Upper lobe of left lung (tissue), 6 donors: ENCODE data around the gene GDF15. TPM values are rescaled to one million over a fixed set of nuclear protein-coding genes. Genes with fewer than 3 reads are reported as not detected.

Experiments used
- ATAC-seq, 2 donors: fragments of 200-7000 bp; cut with Tn5 transposase; one replicate each; pipeline ENCODE4 v1.9.1; 2022; ENCODE audit warnings: mild to moderate bottlenecking in 2 of 2, moderate library complexity in 2 of 2; ENCODE audit not compliant: low FRiP score in 2 of 2
- DNase-seq, 2 donors: peaks; one replicate each; pipeline ENCODE4 v3.0.0-alpha.2; 2019 to 2020
- H3K27ac ChIP-seq, 4 donors: fragments of 200-600 bp; sonication (generic); one replicate each; pipeline ENCODE4 v1.5.1; 2016 to 2019
- H3K27me3 ChIP-seq, 4 donors: fragments of 200-600 bp; sonication (generic); one replicate each; pipeline ENCODE4 v1.5.1; 2017 to 2019
- H3K36me3 ChIP-seq, 4 donors: fragments of 200-600 bp; sonication (generic); one replicate each; pipeline ENCODE4 v1.5.1; 2016 to 2019
- H3K4me1 ChIP-seq, 4 donors: fragments of 200-600 bp; sonication (generic); one replicate each; pipeline ENCODE4 v1.5.1; 2018 to 2019
- H3K4me3 ChIP-seq, 4 donors: fragments of 200-600 bp; sonication (generic); one replicate each; pipeline ENCODE4 v1.5.1; 2017 to 2019; ENCODE audit warnings: mild to moderate bottlenecking in 2 of 4, moderate library complexity in 1 of 4
- H3K9me3 ChIP-seq, 4 donors: fragments of 200-600 bp; sonication (generic); one replicate each; pipeline ENCODE4 v1.5.1; 2018 to 2019
- EP300 ChIP-seq, 4 donors: sonication (generic); formaldehyde crosslinking; IDR thresholded peaks; one replicate each; pipeline ENCODE4 v1.5.1; 2017; ENCODE audit warnings: antibody characterized with exemption in 4 of 4, control low read depth in 2 of 4
- POLR2A ChIP-seq, 4 donors: fragments of 450-650 bp; IDR thresholded peaks; one replicate each; pipeline ENCODE4 v1.5.1; 2016 to 2017; ENCODE audit warnings: antibody characterized with exemption in 4 of 4, mild to moderate bottlenecking in 2 of 4
- POLR2AphosphoS5 ChIP-seq, 2 donors: sonication (generic); formaldehyde crosslinking; IDR thresholded peaks; one replicate each; pipeline ENCODE4 v1.5.1; 2017; ENCODE audit warnings: antibody characterized with exemption in 2 of 2
- WGBS, 2 donors: methylation state at CpG; one replicate each; pipeline ENCODE4 v1.1.5; 2017 to 2018; 5-methylcytosine and 5-hydroxymethylcytosine counted together
- small RNA-seq, 4 donors: library from RNA; depleted of rRNA; stranded (forward); fragments of <200 nt; gene quantifications; one replicate each; pipeline ENCODE3, GENCODE V24; 2016
- total RNA-seq, 6 donors: library from RNA; depleted of rRNA in 4 of 6; stranded (reverse); fragments of >200 nt in 4 of 6; gene quantifications; one replicate each; pipeline versions ENCODE4 v1.1.0 to v1.2.1, GENCODE V29; 2016 to 2021
- TF ChIP-seq, protein P1 (sequence below), 6 experiments: fragments of 450-650 bp in 4 of 6; fragments of 200-600 bp in 2 of 6; sonication (generic) in 2 of 6; IDR thresholded peaks; one replicate each; pipeline ENCODE4 v1.5.1; 2016 to 2019; ENCODE audit warnings: antibody characterized with exemption in 6 of 6
- donor health status: DM: no; HTN: no; CAD: no; lungs with moderate emphysema.
- donor health status: DM: no; HTN: yes; CAD: no; lungs with severe emphysema.

GDF15 gene
- total RNA-seq, 6 donors from 2014 or later, result 42.5 to 126 (median 68.7) TPM

DNA sequence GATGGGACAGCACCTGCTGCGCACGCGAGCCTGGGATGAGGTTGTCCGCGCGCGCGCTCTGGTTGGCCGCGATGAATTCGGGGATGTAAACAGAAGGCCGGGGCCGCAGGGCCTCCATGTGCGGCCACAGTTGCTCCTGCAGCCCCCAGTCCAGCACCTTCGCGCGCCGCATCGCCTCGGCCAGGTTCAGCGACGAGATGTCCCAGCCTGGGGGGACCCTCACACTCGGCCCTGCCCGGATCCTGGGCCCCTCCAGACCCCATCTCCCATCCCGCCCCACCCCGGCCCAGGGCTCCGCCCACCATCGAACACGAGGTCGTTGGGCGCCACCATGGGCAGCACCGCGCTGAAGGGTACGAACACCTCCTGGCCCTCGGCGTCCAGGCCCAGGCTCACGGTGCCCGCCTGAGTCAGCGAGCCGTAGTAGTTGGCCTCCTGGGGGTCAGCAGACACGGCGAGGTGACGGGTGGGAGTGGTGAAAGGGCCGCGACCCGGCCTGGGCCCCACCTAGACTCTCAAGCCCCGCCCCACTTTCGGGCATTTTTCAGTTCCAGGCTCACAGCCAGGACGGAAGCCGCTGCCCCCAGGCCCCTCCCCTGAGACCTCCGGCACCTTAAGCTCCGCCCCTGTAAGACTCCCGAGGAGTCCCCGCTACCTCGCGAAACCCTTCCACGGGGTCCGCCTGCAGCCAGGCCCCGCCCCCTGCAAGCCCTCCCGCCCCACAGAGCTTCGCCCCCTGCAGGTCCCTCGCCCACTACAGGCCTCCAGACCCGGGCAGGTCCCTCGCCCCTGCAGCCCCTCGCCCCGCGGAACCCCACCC lies 50.9 kb downstream of the GDF15 start:
- no peaks in the 10 kb centered on the region for H3K9me3 ChIP-seq
- no peaks in the 10 kb centered on the region for H3K27me3 ChIP-seq
- H3K27ac ChIP-seq, result peak overlapping the region; percentile 15 to 80 (median 74)
- WGBS, 2 donors, result 28 to 42% methylated on average over 33 to 56 of the region's 67 CpGs
- peak overlapping the region; percentile 47 to 61 (median 56) for H3K4me3 ChIP-seq
- TF ChIP-seq, protein P1, sequence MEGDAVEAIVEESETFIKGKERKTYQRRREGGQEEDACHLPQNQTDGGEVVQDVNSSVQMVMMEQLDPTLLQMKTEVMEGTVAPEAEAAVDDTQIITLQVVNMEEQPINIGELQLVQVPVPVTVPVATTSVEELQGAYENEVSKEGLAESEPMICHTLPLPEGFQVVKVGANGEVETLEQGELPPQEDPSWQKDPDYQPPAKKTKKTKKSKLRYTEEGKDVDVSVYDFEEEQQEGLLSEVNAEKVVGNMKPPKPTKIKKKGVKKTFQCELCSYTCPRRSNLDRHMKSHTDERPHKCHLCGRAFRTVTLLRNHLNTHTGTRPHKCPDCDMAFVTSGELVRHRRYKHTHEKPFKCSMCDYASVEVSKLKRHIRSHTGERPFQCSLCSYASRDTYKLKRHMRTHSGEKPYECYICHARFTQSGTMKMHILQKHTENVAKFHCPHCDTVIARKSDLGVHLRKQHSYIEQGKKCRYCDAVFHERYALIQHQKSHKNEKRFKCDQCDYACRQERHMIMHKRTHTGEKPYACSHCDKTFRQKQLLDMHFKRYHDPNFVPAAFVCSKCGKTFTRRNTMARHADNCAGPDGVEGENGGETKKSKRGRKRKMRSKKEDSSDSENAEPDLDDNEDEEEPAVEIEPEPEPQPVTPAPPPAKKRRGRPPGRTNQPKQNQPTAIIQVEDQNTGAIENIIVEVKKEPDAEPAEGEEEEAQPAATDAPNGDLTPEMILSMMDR (IDR thresholded peaks at IDR 0.05), result no peak
- TF ChIP-seq POLR2AphosphoS5 (IDR thresholded peaks at IDR 0.05), result peak in 1 of 2 donors; percentile 45
- no peak for TF ChIP-seq EP300 (IDR thresholded peaks at IDR 0.05)
- H3K4me1 ChIP-seq, result peaks cover 33 to 60% (median 42%) of the 10 kb centered on the region in 4 donors
- DNase-seq (peak; percentile 79 to 89), ATAC-seq (peak; percentile 34 to 61)
- peaks cover 0 to 10% (median 0%) of the 10 kb centered on the region in 4 donors for H3K36me3 ChIP-seq

DNA sequence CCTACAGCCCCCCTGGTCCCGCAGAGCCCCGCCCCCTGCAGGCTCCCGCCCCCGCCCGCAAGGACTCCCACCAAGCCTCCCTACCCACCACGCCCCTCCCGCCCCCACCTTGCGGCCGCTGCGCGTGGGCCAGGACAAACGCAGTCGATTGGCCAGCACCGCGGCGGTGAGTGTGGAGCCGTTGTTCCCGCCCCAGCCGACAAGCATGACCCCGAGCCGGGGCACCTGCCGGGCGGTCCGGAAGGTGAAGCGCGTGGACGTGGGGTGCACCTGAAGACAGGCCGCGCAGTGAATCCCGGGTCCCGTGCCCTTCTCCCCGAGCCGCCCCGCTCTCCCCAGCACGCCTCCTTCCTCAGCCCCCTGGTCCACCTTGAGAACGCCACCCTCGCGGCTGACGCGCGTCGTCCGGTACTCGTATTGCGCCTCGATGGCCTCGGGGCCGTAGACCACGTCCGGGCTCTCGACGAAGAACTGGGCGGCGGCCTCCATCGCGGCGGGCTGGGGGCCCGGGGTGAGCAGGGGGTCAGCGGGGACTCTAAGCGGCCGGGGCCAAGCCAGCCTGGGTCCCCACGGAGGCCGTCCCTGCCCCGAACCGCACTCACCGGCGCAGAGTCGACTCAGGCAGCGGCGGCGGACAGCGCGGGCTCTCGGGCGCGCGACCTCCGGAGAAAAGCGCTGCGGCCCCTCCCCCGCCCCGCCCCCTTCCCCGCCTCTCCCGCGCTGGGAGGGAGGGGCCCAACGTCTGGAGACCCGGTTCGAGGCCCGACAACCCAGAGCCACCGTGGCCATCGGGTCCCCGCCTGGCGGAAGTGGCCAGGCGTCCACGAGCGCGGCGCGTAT lies 51.8 kb downstream of the GDF15 start, which contains the start of gene ISYNA1:
TSS of gene ISYNA1 (minus strand) at position 643 of the 840 bp plus-strand sequence. CDS start at position 489, 154 bp downstream.
- DNase-seq, result peak in 1 of 2 donors; percentile 92
- peak in 1 of 2 donors; percentile 52 for ATAC-seq
- Histone ChIP-seq H3K27ac (peak within 1 kb of the TSS; percentile 32 to 80 (median 74)), H3K4me1 (peaks cover 33 to 57% (median 40%) of the 10 kb centered on the region in 4 donors), H3K27me3 (no peaks in the 10 kb centered on the region), H3K36me3 (peaks cover 0 to 10% (median 0%) of the 10 kb centered on the region in 4 donors), H3K4me3 (peak within 1 kb of the TSS; percentile 47 to 61 (median 56)), H3K9me3 (no peaks in the 10 kb centered on the region)
- TF ChIP-seq POLR2AphosphoS5 (IDR thresholded peaks at IDR 0.05), result no peak
- TF ChIP-seq, protein P1 (IDR thresholded peaks at IDR 0.05), result peak in 1 of 6 experiments; percentile 4
- TF ChIP-seq EP300 (IDR thresholded peaks at IDR 0.05), result no peak
- 0 to 1% methylated on average over 4 to 30 of the region's 99 CpGs for WGBS, 2 donors

DNA sequence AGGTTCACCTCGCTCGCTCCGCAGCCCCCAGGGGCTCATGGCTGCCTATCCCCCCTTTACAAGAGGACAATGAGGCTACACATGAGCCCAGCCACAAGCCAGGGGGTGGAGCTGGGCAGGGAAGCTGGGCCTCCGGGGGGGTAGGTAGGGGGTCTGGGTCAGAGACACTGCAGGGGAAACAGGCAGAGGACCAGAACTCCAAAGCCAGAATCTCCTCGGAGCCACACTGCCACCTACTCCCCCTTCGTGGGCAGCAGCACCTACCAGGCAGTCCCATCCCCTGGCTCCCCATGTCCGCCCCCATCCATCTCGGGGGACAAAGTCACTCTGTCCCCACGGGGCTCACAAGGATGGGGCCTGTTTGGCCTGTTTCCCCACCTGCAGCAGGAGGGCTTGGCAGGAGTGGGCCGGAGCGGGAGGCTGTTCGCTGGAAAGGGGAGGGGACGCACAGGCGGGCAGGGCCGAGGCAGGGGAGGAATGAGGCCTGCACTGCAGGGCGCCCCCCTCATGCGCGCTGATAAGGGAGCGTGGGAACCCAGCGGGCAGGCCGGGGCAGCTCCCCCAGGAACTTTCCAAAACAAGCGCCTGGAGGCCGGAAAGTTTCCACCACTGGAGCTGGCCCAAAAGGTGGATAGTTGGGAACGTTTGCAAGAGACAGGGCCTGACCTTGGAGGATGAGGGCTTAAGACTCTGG lies 52.5 kb downstream of the GDF15 start:
- no peak for TF ChIP-seq POLR2AphosphoS5 (IDR thresholded peaks at IDR 0.05)
- TF ChIP-seq POLR2A (IDR thresholded peaks at IDR 0.05), result no peak
- TF ChIP-seq, protein P1 (IDR thresholded peaks at IDR 0.05), result no peak
- TF ChIP-seq EP300 (IDR thresholded peaks at IDR 0.05), result no peak
- Histone ChIP-seq H3K27ac (peak overlapping the region; percentile 32 to 80 (median 74)), H3K4me3 (peak overlapping the region in 3 of 4 donors; percentile 47 to 61 (median 60)), H3K9me3 (no peaks in the 10 kb centered on the region), H3K4me1 (peaks cover 28 to 49% (median 33%) of the 10 kb centered on the region in 4 donors), H3K36me3 (peaks cover 0 to 17% (median 3%) of the 10 kb centered on the region in 4 donors), H3K27me3 (no peaks in the 10 kb centered on the region)
- WGBS, 2 donors, result 50 to 54% methylated on average over 2 to 22 of the region's 24 CpGs
- ATAC-seq (peak in 1 of 2 donors; percentile 6), DNase-seq (peak in 1 of 2 donors; percentile 83)

Small RNA genes within 50 kb of the gene (small RNA-seq; reads per million reads assigned to genes)
- 0 reads per million in 4 donors for gene MIR3189

Other genes with a start within 250 kb of the GDF15 start
- gene PIK3R2, start 233.0 kb upstream of the GDF15 start, total RNA-seq, result 10 to 100 TPM; 11.0 to 65.1 (median 30.3) TPM
- 100 to 1,000 TPM; 228 to 764 (median 476) TPM for gene IFI30, start 212.3 kb upstream of the GDF15 start, total RNA-seq
- gene MPV17L2, start 192.9 kb upstream of the GDF15 start, total RNA-seq, result 10 to 100 TPM; 10.7 to 18.8 (median 13.3) TPM
- 1 to 10 TPM in 5 of 6 donors, under 1 TPM in 1; 0.46 to 5.0 (median 3.4) TPM for gene RAB3A, start 182.1 kb upstream of the GDF15 start, total RNA-seq
- gene PDE4C, start 159.7 kb upstream of the GDF15 start, total RNA-seq, result 100 to 1,000 TPM in 1 of 6 donors, 10 to 100 TPM in 4, 1 to 10 TPM in 1; 6.4 to 479 (median 21.0) TPM
- gene IQCN, start 111.7 kb upstream of the GDF15 start, total RNA-seq, result 10 to 100 TPM in 3 of 6 donors, 1 to 10 TPM in 3; 6.3 to 58.7 (median 11.7) TPM
- gene JUND, start 104.5 kb upstream of the GDF15 start, total RNA-seq, result 1,000 to 10,000 TPM in 1 of 6 donors, 100 to 1,000 TPM in 5; 281 to 1,101 (median 639) TPM
- 100 to 1,000 TPM in 4 of 6 donors, 10 to 100 TPM in 2; 39.8 to 147 (median 107) TPM for gene LSM4, start 63.1 kb upstream of the GDF15 start, total RNA-seq
- gene PGPEP1, start 45.6 kb upstream of the GDF15 start, total RNA-seq, result 10 to 100 TPM; 15.5 to 42.8 (median 28.1) TPM
- gene LRRC25, start 11.5 kb downstream of the GDF15 start, total RNA-seq, result 10 to 100 TPM in 4 of 6 donors, 1 to 10 TPM in 2; 4.0 to 49.4 (median 24.0) TPM
- gene SSBP4, start 33.2 kb downstream of the GDF15 start, total RNA-seq, result 100 to 1,000 TPM in 1 of 6 donors, 10 to 100 TPM in 5; 52.0 to 157 (median 84.1) TPM
- gene ISYNA1, start 52.0 kb downstream of the GDF15 start, total RNA-seq, result 10 to 100 TPM; 14.5 to 55.5 (median 20.0) TPM
- 10 to 100 TPM; 19.8 to 66.0 (median 22.4) TPM for gene ELL, start 135.9 kb downstream of the GDF15 start, total RNA-seq
- 100 to 1,000 TPM; 242 to 450 (median 284) TPM for gene FKBP8, start 157.4 kb downstream of the GDF15 start, total RNA-seq
- 100 to 1,000 TPM in 3 of 6 donors, 10 to 100 TPM in 3; 69.6 to 333 (median 103) TPM for gene KXD1, start 171.7 kb downstream of the GDF15 start, total RNA-seq
- gene UBA52, start 185.7 kb downstream of the GDF15 start, total RNA-seq, result 100 to 1,000 TPM; 127 to 988 (median 458) TPM
- 100 to 1,000 TPM in 1 of 6 donors, 10 to 100 TPM in 5; 83.6 to 114 (median 91.6) TPM for gene REX1BD, start 202.6 kb downstream of the GDF15 start, total RNA-seq
- 10 to 100 TPM; 15.0 to 54.8 (median 20.0) TPM for gene CRLF1, start 220.6 kb downstream of the GDF15 start, total RNA-seq
- 1 to 10 TPM in 2 of 6 donors, under 1 TPM in 2, not detected in 2; 0.30 to 2.8 (median 1.0) TPM for gene TMEM59L, start 226.7 kb downstream of the GDF15 start, total RNA-seq